ENCODE measurements around the gene METRN. TPM values are rescaled to one million over a fixed set of nuclear protein-coding genes. Genes with fewer than 3 reads are reported as not detected.

The METRN gene
- total RNA-seq, 1 donor from 2014 or later, result 30.4 TPM

DNA sequence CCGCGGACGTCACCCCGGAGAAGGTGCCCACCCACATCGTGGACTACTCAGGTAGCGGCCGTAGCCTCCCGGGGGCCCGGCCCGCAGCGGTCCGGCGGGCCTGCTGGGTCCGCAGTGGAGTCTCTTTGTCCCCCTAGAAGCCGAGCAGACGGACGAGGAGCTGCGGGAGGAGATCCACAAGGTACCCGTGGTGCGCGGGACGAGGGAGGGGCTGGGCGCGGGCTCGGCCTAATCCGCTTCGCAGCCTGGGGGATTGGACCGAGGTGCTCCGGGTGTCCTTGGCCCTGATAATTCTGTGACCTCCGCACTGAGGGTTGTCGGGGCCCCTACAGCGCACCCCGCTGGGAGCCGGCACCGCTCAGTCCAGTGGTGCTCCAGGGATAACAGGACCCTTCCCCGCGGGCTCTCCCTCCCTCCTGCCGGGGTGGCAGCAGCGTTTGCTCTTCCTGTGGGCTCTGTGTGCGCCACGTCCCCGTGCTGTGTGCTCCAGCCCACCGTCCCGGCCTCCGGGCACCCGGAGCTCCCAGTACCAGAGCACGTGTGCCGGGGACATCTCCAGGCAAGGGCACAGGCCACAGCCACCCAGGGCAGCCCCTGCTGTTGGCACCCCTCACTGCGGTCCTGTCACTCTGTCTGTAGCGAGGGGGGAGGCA, 46.3 kb upstream of the METRN start:
- intact Hi-C loops (cut with DNase I), result no loop called here
- H3K36me3 ChIP-seq, result peaks cover 40% of the 10 kb centered on the region
- no peaks in the 10 kb centered on the region for H3K27me3 ChIP-seq
- H3K9me3 ChIP-seq, result no peaks in the 10 kb centered on the region
- ATAC-seq, result no peak
- no peak for DNase-seq
- H3K4me3 ChIP-seq, result peak overlapping the region; percentile 97
- peak overlapping the region; percentile 87 for H3K27ac ChIP-seq
- peaks cover 12% of the 10 kb centered on the region for H3K4me1 ChIP-seq
- TF ChIP-seq, protein P1, sequence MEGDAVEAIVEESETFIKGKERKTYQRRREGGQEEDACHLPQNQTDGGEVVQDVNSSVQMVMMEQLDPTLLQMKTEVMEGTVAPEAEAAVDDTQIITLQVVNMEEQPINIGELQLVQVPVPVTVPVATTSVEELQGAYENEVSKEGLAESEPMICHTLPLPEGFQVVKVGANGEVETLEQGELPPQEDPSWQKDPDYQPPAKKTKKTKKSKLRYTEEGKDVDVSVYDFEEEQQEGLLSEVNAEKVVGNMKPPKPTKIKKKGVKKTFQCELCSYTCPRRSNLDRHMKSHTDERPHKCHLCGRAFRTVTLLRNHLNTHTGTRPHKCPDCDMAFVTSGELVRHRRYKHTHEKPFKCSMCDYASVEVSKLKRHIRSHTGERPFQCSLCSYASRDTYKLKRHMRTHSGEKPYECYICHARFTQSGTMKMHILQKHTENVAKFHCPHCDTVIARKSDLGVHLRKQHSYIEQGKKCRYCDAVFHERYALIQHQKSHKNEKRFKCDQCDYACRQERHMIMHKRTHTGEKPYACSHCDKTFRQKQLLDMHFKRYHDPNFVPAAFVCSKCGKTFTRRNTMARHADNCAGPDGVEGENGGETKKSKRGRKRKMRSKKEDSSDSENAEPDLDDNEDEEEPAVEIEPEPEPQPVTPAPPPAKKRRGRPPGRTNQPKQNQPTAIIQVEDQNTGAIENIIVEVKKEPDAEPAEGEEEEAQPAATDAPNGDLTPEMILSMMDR (IDR thresholded peaks at IDR 0.05), result no peak

GRCh38 chr16:669666-670065, 45.3 kb upstream of the METRN start:
- intact Hi-C loops (cut with DNase I), result no loop called here
- Histone ChIP-seq H3K9me3 (no peaks in the 10 kb centered on the region), H3K27me3 (no peaks in the 10 kb centered on the region), H3K36me3 (peaks cover 40% of the 10 kb centered on the region), H3K4me3 (no peak overlapping the region), H3K27ac (no peak overlapping the region), H3K4me1 (peaks cover 15% of the 10 kb centered on the region)
- ATAC-seq (no peak), DNase-seq (no peak)
- TF ChIP-seq, protein P1 (IDR thresholded peaks at IDR 0.05), result no peak

- no peak for DNase-seq
- intact Hi-C loops (cut with DNase I), result no loop called here
Observed at GRCh38 chr16:670485-671352, 44.2 kb upstream of the METRN start.

DNA sequence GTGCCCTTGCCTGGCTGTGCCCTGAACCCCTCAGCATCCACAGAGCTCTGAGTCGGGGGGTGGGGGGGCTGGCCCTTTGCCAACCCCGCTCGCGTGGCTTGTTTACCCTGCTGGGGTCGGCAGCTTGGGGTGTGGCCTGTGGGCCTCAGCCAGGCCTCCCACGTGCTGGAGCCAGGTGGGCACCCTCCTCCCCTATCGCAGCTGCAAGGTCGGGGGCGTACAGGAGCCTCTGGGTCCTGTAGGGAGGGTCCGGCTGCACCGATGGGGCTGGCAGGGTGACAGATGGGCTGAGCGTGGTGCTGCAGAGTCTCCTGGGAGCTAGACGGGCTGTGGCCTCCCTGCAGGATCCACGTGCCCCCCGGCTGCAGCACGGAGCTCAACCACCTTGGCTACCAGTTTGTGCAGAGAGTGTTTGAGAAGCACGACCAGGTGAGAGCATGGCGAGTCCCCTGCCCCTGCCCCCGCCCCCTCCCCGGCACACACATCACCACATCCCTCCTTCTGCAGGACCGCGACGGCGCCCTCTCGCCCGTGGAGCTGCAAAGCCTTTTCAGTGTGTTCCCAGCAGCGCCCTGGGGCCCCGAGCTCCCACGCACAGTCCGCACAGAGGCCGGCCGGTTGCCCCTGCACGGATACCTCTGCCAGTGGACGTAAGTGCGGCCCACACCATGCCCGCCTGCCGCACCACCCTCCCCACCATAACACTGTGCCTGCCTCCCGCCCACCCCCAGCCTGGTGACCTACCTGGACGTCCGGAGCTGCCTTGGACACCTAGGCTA, 43.4 kb upstream of the METRN start:
- no peak for ATAC-seq
- intact Hi-C loops (cut with DNase I), result no loop called here
- TF ChIP-seq, protein P1 (IDR thresholded peaks at IDR 0.05), result no peak
- H3K27ac ChIP-seq, result no peak overlapping the region
- no peaks in the 10 kb centered on the region for H3K27me3 ChIP-seq
- no peaks in the 10 kb centered on the region for H3K9me3 ChIP-seq
- DNase-seq, result no peak
- no peak overlapping the region for H3K4me3 ChIP-seq
- H3K4me1 ChIP-seq, result peaks cover 22% of the 10 kb centered on the region
- H3K36me3 ChIP-seq, result peaks cover 40% of the 10 kb centered on the region

More at GRCh38 chr16:670485-671352, 44.2 kb upstream of the METRN start:
- Histone ChIP-seq H3K27me3 (no peaks in the 10 kb centered on the region), H3K4me1 (peaks cover 22% of the 10 kb centered on the region), H3K27ac (no peak overlapping the region), H3K36me3 (peaks cover 40% of the 10 kb centered on the region), H3K4me3 (no peak overlapping the region), H3K9me3 (no peaks in the 10 kb centered on the region)
- ATAC-seq, result no peak
- TF ChIP-seq, protein P1 (IDR thresholded peaks at IDR 0.05), result no peak

- H3K27ac ChIP-seq, result no peak overlapping the region
- H3K4me3 ChIP-seq, result no peak overlapping the region
- ATAC-seq (no peak), DNase-seq (no peak)
- intact Hi-C loops (cut with DNase I), result no loop called here
- TF ChIP-seq, protein P1 (IDR thresholded peaks at IDR 0.05), result no peak
- H3K36me3 ChIP-seq, result peaks cover 40% of the 10 kb centered on the region
- no peaks in the 10 kb centered on the region for H3K27me3 ChIP-seq
- peaks cover 19% of the 10 kb centered on the region for H3K4me1 ChIP-seq
- H3K9me3 ChIP-seq, result no peaks in the 10 kb centered on the region
Observed at GRCh38 chr16:672371-672770, 42.5 kb upstream of the METRN start.

Data from upper lobe of right lung (tissue), 1 donor.